ENCODE measurements around the gene RAB5B.
"Not testable (repeated sequence)": the region's sequence is repeated elsewhere in the genome, so short reads cannot be mapped to it uniquely, and the experiment has no call there.

The RAB5B gene

GRCh38 chr12:56020423-56021184 lies 46.7 kb downstream of the RAB5B start, which contains the start of gene IKZF4:
Gene IKZF4 (plus strand): TSS chr12:56021043. CDS start chr12:56021494, 451 bp downstream.
- peak in 1 of 2 experiments; percentile 14 for DNase-seq

GRCh38 chr12:56021889-56022497 lies 48.1 kb downstream of the RAB5B start:
- peak in 1 of 2 experiments; percentile 1 for DNase-seq

GRCh38 chr12:56028511-56029165 lies 54.8 kb downstream of the RAB5B start:
- no peak for DNase-seq

- no peak for DNase-seq
These were observed 55.3 kb downstream of the RAB5B start for GRCh38 chr12:56029166-56029519.

GRCh38 chr12:56029666-56030293 lies 55.9 kb downstream of the RAB5B start:
- DNase-seq, result peak; percentile 11 to 33

GRCh38 chr12:56031987-56032386 lies 58.1 kb downstream of the RAB5B start:
- DNase-seq, result no peak

GRCh38 chr12:56034586-56035332 lies 60.9 kb downstream of the RAB5B start:
- no peak for DNase-seq

- DNase-seq, result no peak
These were observed 63.3 kb downstream of the RAB5B start for GRCh38 chr12:56037161-56037560.

- DNase-seq, result no peak
These were observed 64.3 kb downstream of the RAB5B start for GRCh38 chr12:56038022-56038655.

GRCh38 chr12:56040151-56040550 lies 66.3 kb downstream of the RAB5B start:
- DNase-seq, result no peak

- peak in 1 of 2 experiments; percentile 23 for DNase-seq
These were observed 67.2 kb downstream of the RAB5B start for GRCh38 chr12:56040963-56041551.

- peak; percentile 98 to 99 for DNase-seq
These were observed 67.9 kb downstream of the RAB5B start, which contains the start of gene RPS26 for GRCh38 chr12:56041552-56042429. Gene RPS26 (plus strand): TSS chr12:56041918. CDS start chr12:56042167, 249 bp downstream.

- not testable (repeated sequence) for DNase-seq
These were observed 68.5 kb downstream of the RAB5B start for GRCh38 chr12:56042430-56042813.

GRCh38 chr12:56042843-56043242 lies 69.0 kb downstream of the RAB5B start:
- DNase-seq, result no peak

Data from SHP77 (cell line).